GM20000 (cell line): Measurements from ENCODE around the gene TRUB1.
"Not testable (repeated sequence)": the region's sequence is repeated elsewhere in the genome, so short reads cannot be mapped to it uniquely, and the experiment has no call there.

ENCODE experiments used
- DNase-seq: peaks from one replicate; pipeline ENCODE4 v3.0.0; 2012; ENCODE audit warnings: low spot score
- TF ChIP-seq, protein P1 (sequence below): IDR thresholded peaks from 2 replicates; pipeline ENCODE4 v1.5.1; 2012; ENCODE audit warnings: mild to moderate bottlenecking, control low read depth; ENCODE audit errors: extremely low read depth, missing control alignments

The TRUB1 gene

DNA sequence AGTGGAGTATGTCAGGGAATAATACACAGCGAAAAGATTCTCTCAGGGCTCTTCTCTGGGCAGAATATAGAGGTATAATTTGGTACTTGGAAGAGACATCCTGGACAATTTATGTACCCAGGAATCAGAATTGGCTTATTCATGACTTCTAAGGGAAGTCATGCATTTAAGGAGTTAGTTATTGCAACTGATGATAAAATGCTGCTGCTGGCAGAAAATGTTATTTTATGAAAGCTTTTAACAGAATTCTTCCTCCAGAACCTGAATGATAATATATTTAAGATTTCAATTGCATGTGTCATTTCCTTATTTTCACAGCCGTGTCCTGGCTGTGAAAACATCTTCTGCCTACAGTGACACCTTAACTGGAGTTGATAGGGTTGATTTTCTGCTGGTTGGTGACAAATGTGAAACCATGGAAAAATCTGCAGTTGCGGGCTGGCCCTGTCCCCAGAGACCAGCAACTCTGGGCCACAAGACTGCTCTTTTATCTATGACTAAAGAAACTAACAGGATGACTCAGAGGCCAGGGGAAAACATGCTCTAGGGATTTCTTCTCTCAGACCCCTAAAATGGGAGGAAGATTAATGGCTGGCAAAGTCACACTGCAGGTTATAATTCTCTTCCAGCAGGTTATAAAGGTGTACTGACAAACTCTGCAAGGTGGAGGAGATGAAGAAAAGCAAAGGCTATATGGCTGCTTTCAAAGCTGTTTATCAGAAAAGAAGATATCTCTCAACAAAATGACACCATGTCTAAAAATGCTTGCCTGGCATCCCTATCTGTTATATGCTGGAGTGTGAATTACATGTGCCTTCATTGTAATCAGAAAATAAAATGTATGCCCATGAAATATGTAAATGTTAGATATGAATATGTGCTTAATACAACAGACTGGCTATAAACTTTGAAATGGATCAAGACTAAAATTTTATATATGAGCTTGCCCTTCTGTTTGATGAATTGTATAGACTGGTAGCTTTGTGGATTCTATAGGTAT, 12.1 kb upstream of the TRUB1 start:
- TF ChIP-seq, protein P1, sequence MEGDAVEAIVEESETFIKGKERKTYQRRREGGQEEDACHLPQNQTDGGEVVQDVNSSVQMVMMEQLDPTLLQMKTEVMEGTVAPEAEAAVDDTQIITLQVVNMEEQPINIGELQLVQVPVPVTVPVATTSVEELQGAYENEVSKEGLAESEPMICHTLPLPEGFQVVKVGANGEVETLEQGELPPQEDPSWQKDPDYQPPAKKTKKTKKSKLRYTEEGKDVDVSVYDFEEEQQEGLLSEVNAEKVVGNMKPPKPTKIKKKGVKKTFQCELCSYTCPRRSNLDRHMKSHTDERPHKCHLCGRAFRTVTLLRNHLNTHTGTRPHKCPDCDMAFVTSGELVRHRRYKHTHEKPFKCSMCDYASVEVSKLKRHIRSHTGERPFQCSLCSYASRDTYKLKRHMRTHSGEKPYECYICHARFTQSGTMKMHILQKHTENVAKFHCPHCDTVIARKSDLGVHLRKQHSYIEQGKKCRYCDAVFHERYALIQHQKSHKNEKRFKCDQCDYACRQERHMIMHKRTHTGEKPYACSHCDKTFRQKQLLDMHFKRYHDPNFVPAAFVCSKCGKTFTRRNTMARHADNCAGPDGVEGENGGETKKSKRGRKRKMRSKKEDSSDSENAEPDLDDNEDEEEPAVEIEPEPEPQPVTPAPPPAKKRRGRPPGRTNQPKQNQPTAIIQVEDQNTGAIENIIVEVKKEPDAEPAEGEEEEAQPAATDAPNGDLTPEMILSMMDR = no peak
- DNase-seq = peak; percentile 33

DNA sequence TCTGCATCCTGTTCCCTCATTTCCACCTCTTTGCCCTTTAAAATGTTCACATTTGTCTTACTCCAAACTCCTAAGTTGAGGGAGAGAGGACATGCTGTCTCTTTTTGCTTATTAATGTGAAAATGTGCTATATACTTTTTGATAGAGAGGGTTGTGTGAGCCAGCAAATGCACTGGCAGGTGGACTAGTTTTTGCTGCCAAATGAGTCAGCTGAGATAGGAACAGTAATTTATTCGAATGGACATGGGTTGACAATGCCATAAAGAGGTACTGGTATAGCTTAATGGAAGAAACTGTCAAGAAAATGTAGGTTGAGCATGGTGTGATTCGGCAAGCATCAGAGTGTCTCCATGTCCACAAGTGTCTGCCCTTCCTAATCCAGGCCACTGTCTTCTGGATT, 9.2 kb upstream of the TRUB1 start:
- no peak for DNase-seq
- TF ChIP-seq, protein P1 = no peak

DNA sequence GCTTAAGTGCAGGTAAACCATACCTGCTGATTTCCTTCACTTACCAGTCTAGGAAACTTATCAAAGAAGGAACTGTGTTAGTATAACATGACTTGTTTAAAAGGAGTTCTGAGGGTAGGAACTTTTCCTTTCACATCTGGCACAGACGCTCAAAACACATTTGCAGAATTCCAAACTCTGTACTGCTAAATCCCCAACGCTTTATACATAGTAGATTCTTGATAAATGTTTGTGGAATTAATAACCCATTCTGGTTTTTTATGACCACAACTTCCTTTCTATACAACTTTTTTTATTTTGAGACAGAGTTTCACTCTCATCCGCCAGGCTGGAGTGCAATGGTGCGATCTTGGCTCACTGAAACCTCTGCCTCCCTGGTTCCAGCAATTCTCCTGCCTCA, 7.7 kb upstream of the TRUB1 start:
- DNase-seq = no peak
- TF ChIP-seq, protein P1 = no peak

DNA sequence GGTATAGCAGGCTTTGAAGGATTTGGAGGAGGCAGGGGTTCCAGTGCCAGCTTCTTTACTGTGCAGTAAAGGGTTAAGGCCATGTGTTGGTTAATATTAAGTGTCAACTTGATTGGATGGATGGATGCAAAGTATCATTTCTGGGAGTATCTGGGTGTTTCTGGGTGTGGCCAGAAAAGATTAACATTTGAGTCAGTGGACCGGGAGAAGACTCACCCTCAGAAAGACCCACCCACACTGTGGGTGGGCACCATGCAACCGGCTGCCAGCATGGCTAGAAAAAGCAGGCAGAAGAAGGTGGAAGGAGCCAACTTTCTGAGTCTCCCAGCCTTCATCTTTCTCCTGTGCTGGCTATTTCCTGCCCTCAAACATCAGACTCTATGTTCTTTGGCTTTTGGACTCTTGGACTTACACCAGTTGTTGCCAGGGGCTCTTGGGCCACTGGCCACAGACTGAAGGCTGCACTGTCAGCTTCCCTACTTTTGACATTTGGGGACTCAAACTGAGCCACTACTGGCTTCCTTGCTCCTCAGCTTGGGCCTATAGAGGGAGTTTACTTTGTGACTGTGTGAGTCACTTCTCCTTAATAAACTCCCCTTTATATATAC, 6.8 kb upstream of the TRUB1 start:
- TF ChIP-seq, protein P1 = no peak
- DNase-seq = no peak

DNA sequence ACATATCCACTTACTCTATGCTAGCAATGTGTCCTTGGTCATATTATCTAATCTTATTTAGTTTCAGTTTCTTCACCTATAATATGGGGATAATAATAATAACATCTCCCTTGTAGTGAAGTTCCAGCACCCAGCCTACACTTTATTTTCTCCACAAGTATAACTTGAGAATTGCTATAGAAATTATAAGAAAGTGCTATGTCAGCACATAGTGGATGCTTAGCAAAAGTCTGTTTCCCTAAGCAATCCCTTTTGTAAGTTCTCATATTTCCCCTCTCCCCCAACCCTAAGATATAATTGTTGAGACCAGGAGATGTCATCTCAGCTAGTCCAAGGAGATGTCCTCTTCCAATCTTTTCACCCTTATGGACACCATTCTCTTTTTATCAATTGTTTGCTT, 5.8 kb upstream of the TRUB1 start:
- TF ChIP-seq, protein P1 = no peak
- DNase-seq = no peak

DNA sequence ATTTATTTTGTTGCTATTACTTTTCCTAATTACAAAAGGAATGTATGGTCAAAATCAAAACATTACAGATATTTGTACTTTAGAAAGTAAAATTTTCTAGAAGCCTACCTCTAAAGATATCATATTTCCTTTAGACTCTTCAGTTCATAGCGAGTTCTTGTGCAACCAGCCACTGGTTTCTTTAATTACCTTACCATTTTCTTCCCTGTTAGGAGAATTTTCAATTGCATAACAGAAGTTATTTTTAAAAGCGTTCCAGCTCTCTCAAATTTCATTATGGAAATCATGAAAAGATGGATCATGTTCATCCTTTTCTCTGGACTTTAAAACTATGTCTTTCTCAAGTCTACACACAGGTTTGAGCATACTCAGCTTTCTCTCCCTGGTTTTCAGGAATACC, 5.0 kb upstream of the TRUB1 start:
- DNase-seq = no peak
- TF ChIP-seq, protein P1 = no peak

DNA sequence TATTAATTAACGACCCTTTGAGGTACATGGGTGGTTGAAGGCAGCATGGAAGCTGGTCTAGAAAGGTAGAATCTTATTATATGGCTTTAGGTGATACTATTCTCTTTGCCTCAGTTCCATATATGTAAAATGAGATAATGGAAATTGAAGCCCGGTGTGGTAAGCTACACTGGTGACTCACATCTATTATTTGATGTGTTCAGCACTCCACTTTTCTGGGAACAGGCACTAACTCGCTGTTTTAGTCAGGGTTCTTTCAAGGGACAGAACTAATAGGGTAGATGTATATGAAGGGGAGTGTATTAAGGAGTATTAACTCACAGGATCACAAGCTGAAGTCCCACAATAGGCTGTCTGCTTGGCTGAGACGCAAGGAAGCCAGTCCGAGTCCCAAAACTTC, 4.4 kb upstream of the TRUB1 start:
- no peak for DNase-seq
- TF ChIP-seq, protein P1 = no peak

DNA sequence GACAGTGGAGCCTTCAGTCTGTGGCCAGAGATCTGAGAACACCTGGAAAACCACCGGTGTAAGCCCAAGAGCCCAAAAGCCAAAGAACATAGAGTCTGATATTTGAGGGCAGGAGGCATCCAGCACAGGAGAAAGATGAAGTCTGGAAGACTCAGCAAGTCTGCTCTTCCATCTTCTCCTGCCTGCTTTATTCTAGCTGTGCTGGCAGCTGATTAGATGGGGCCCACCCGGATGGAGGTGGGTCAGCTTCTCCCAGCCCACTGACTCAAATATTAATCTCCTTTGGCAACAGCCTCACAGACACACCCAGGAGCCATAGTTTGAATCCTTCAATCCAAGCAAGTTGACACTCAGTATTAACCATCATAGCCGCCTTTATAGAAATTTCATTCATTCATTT, 4.0 kb upstream of the TRUB1 start:
- DNase-seq = not testable (repeated sequence)
